Measurements from ENCODE around the gene CIRBP. TPM values are rescaled to one million over a fixed set of nuclear protein-coding genes. Genes with fewer than 3 reads are reported as not detected.
"Not testable (repeated sequence)": the region's sequence is repeated elsewhere in the genome, so short reads cannot be mapped to it uniquely, and the experiment has no call there.

The CIRBP gene
- polyA plus RNA-seq, 3 donors = 778 to 993 (median 799) TPM

DNA sequence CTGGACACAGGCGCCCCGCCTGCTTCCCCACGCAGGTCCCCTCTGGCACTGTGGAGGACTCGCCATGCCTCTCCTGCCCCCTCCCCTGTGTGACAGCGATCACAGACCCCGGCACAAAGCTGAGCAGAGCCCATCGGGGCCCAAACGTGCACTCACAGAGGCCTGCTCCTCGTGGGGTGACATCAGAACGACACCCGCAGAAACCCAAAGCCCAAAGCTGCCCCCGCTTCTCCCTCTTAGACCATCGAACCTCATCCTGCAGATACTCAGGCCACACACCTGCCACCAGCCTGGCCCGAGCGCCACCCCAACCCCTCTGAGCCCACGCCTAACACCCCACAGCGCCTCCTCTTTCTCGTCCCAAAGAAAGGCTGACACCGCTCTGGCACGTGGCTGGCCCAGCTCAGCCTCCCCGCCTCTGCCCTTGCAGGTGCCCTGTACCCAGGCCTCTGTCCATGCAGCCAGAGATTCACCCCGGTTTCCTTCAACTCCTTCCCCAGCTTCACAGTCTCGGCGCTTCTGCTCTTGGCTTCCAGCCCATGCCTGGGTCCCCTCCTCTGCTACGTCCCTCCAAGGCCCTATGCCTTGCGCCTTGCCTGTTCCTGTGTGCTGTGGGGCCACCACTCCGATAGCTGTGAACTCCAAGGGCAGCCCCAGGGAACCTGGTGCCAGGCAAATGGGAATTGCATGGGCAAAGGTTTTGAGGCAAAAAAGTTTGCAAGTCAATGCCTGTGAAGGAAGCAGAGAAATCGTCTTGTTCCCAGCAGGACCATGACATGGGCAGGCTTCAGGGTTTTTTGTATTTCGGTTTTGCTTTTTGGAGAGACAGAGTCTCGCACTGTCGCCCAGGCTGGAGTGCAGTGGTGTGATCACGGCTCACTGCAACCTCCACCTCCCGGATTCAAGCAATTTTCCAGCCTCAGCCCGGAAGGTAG is 30.5 kb upstream of the CIRBP start:
- no peak for DNase-seq

DNA sequence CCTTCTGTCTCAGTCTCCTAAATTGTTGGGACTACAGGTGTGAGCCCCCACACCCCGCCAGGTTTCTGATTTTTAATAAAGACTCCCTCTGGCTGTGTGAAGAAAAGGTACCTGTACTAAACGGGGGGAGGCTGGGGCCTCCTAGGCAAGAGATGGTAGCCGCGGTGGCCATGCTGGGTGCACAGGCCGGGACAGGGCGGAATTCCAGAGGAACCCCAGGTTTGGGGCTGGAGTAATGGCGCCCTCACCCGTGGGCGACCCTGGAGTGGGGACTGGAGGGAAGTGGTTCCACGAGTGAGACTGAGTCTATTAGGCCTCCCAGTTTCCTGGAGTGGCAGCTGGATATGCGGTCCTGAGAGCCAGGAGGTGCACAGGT is 29.7 kb upstream of the CIRBP start:
- DNase-seq = no peak

DNA sequence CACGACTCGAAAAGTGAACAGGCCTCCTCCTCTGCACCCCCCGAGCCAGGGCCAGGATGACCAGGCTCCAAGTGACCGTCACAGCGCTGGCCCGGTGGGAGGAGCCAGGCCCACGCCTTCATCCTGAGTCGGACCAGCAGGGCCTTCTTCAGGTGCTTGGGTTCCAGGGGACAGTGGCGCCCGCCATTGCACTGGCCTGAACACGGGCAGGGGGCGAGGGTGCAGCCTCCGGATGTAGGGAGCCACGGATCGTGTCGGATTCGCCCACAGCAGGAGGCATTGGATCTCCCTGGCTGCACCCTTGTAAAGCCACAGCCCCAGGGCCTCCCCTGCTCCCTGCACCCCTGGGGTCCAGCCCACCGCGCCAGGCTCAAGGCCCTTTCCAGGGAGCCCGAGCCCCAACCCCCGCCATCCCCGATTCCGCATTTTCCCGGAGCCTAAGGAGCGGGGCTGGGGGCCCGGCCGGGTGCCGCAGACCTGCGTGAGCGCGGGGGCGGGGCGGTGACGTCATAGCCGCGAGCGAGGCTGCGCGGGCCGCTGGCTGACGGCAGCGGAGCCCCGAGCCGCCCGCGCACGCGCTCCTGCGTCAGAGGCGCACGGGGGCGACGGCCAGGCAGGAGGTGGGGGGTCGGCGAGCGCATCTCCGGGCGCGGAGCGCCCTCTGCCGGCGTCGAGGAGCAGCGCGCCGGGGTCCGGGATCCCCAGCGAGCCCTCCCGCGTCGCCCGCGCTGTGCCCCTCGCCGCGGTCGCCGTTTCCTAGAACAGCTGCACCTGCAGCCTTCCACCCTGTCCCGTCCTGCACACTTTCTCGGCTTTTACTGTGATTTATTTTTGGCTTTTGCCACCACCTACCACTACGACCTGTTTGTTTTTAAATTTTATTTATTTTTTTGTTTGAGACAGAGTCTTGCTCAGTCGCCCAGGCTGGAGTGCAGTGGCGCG is 29.1 kb upstream of the CIRBP start:
- DNase-seq = peak; percentile 90

DNA sequence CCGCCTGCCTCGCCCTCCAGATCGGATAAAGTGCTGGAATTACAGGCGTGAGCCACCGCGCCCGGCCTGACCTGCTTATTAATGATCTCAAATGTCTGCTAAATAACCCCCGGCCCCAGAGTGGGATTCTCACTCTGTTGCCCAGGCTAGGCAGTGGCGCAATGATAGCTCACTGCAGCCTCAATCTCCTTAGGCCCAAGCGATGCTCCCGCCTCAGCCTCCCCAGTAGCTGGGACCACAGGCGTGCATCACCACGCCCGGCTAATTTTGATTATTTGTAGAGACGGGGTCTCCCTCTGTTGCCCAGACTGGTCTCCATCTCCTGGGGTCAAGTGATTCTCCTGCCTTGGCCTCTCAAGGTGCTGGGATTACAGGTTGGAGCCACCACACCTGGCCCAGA is 28.2 kb upstream of the CIRBP start:
- no peak for DNase-seq

DNA sequence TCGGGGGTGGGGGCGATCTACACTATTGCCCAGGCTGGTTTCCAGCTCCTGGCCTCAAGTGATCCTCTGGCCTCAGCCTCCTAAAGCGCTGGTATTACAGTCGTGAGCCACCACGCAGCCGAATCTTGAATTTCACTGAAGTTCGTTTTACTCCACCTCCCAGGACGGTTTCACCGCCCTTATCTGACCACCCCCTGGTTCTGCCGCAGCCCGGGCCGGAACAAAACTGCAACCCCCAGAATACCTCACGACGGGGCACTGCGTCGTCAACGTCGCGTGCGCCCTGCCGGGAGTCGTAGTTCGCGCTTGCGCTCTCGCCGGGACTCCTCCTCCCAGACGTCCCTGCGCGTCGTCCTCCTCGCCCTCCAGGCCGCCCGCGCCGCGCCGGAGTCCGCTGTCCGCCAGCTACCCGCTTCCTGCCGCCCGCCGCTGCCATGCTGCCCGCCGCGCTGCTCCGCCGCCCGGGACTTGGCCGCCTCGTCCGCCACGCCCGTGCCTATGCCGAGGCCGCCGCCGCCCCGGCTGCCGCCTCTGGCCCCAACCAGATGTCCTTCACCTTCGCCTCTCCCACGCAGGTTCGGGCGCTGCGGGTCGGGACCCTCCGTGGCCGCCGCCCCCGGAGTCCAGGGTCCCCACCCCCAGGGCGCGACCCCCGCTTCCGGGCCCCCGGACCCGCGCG is 27.6 kb upstream of the CIRBP start, which contains the start of gene ATP5F1D:
TSS of gene ATP5F1D (plus strand) at position 335 of the 679 bp plus-strand sequence. CDS start at position 435, 100 bp downstream.
- peak; percentile 91 for DNase-seq

DNA sequence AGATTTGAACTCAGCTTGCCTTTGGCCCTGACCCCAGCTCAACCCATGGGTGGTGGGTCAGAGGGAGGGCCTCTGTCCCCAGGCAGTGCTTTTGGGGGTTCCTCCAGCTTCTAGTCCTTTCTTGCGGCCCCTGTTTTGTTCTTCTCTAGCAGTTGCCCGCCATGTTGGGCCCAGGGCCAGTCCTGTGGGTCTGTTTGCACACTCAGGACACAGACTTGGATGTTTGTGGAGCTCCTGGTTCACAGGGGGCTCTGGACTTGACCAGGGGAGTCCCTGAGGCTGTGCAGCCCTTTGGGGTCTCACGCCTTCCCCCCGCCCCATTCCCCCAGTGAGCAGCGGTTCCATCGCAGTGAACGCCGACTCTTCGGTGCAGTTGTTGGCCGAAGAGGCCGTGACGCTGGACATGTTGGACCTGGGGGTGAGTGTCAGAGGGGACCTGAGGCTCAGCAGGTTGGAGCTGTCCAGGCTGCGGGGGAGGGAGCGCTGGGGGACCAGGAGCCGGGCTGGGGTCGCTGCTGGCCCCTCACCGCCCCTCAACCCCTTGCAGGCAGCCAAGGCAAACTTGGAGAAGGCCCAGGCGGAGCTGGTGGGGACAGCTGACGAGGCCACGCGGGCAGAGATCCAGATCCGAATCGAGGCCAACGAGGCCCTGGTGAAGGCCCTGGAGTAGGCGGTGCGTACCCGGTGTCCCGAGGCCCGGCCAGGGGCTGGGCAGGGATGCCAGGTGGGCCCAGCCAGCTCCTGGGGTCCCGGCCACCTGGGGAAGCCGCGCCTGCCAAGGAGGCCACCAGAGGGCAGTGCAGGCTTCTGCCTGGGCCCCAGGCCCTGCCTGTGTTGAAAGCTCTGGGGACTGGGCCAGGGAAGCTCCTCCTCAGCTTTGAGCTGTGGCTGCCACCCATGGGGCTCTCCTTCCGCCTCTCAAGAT is 25.1 kb upstream of the CIRBP start:
- no peak for DNase-seq

DNA sequence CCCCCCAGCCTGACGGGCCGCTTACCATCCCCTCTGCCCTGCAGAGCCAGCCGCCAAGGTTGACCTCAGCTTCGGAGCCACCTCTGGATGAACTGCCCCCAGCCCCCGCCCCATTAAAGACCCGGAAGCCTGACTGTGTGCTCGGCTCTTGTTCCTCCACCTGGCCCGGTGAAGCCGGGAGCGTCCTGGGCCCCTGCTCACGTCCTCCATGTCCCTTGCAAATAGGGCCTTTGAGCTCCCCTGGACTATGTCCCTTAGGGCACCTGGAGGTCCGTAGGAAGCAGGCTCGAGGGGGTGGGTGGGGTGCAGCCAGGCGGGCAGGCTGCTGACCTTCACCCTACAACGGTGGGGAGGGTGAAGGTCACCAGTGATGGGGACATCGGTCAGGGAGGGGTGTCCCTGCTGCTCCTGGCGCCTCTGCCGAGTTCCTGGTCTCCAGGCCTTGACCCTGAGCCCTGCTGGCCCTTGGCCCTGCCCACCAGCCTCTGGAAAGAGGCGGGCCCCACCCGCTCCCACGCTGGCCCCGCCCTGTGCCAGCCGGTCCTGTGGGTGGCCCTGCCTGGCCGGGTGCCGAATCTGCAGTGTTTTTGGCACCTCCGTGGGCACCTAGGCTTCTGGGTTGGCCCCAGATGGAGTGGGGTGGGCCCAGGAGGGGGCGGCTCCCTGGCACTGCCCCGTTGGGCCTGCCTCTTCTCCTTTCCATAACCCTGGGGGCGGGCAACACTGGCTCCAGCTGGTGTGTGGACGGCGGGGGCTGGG is 24.3 kb upstream of the CIRBP start:
- DNase-seq = no peak

DNA sequence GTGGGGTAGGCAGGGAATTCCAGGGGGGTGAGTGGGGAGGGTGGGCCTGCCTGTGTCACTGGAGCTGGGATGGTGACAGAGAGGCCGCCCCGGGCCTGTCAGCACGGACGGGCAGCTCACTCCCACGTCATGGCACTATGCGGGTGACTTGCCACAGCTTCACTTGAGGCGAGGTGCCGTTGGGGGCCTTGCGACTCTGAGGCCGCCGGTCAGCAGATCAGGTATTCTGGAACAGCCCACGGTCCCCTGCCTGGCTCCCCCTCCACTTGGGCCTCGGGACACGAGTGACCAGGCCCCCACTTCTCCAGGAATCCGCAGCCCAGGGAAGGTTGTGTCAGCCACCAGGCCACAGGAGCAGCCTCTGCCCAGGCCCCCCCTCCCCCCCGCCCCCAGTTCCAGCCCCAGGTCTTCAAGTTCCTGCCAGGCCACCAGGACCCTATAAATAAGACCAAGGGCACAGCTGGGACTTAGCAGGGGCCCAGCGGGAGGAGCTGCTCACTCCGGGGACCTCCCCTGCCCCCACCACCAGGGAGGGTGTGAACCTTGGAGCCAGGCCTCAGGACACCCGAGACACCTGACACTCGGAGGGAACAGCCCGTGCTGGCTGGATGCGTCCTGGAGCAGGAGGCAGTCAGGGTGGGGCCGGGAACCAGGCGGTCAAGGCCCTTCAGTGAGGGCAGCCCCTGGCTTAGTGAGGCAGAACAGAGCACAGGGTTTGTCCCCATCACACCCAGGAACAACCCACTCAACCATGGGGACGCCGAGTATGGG is 23.5 kb upstream of the CIRBP start:
- DNase-seq = no peak

DNA sequence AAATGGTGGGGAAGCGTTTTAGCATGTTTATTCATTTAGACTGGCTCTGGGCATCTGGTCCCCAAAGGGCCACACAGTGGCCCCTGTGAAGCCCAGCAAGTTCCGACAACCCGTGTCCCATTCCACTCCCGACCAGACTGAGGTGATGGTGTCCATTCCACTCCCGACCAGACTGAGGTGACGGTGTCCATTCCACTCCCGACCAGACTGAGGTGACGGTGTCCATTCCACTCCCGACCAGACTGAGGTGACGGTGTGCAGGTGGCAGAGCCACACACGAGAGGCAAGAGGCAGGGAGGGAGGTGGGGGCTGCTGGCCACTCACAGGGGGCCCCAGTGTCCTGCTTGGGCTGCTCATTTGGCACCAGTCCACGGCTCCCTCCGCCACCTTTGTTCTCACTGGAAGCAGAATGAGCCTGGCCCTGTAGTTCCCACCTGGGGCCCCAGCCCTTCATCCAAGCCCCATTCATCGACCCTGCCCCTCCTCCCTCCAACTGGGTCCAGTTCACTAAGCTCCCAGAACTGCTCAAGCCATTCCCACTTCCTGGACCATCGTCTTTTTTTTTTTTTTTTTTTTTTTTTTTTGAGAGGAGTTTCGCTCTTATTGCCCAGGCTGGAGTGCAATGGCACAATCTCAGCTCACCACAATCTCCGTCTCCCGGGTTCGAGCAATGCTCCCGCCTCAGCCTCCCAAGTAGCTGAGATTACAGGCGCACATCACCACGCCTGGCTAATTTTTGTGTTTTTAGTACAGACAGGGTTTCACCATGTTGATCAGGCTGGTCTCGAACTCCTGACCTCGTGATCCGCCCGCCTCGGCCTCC is 22.7 kb upstream of the CIRBP start:
- DNase-seq = not testable (repeated sequence)

DNA sequence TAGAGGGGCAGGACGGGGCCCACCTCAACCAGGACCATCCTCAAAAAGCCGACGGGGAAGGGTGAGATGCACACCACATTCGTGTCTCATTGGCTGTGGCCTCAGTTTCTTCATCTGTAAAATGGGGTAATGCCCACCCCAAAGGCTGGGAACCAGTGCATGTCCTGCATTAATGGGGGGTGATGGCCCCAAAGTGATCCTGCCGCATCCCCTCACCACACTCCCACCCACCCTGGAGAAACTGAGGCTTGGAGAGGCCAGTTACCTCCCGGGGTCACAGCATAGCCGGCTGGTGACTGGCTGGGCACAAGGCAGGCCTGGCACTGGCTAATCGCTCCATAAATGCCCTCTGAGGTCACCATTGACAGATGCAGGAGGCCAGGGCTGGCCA is 21.4 kb upstream of the CIRBP start:
- DNase-seq = no peak

DNA sequence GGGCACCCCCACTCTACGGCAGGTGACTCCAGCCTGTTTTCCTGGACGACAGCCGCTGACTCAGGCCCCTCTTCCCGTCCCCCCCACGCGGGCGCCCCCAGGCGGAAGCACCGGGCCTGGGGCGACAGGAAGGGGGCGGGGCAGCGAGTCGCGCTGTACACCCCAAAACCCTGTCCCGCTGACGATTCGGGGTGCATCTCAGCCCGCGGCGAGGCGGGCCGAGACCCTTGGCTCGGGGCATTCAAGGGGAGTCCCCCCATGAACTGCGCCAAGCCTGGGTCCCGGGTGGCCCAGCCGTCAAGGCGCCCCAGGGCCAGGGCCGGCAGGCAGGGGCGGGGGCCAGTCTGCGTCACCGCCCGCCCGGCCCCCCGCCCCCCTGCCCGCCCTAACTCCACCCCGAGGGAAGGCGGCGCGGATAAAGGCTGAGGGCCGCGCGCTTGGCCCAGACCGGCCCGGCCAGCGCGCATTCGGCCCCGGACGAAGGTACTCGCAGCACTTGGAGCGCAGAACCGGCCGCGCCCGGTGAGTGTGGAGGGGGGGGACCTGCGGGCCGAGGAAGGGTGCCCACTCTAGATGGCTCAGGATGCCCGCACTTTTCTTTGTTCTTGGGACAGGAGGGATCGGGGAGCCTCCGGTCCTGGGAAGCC is 20.9 kb upstream of the CIRBP start, which contains the start of gene MIDN:
TSS of gene MIDN (plus strand) at position 445 of the 647 bp plus-strand sequence. CDS start 1,714 bp downstream, outside the sequence.
- no peak for DNase-seq

DNA sequence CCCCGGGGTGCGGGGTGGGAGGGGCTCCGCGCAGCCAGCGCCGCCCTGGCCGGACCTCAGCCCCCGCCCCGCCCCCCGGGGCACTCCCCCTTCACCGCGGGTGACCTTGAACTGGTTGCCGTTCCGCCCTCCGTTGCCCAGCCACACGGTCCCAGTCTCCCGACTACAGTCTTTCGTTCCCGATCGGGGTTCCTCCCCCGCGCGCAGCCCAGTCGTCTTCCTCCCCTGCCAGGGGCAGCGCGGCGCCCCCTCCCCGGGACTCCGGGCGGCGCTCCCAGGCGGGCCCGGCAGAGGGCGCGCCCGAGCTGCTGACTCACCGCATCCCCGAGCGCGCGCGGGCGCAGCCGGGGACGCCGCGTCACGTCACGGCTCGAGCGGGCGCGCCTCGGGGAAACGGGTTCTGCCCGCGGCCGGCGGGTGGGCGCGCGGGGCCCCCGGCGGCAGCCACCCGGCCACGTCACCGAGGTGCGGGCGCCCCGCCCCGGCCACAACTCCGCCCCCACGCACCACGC is 20.3 kb upstream of the CIRBP start:
- no peak for DNase-seq

DNA sequence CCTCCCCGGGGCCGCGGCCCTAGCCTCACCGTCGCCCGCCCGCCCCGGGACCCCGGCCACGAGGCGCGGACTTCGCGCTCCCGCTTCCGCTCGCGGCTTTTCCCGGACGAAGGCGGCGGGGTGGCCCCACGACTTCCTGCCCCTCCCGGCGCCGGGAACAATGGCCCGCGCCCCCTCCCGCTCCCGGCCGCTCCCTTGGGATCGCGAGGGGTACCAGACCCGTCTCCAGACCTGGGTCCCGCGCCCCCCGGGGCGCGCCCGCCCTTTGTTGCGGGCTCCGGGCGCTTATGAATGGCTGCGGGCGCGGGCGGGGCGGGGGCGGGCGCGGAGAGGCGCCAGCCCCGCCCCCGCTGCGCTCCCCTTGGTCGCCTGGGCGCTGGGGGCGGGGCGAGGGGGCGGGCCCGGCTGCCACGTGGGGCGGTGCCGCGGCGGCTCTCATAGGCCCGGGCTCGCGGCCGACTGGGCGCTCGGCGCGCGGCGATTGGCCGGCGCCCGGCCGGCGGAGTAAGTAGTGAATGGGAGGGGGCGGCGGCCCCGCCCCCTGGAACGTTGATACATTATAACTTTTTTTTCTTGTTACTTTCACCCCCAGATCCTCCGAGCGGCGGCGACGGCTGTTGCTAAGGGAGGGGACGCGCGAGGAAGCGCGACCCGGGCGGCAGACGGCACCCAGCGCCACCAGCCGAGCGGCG is 19.7 kb upstream of the CIRBP start:
- peak; percentile 97 for DNase-seq

DNA sequence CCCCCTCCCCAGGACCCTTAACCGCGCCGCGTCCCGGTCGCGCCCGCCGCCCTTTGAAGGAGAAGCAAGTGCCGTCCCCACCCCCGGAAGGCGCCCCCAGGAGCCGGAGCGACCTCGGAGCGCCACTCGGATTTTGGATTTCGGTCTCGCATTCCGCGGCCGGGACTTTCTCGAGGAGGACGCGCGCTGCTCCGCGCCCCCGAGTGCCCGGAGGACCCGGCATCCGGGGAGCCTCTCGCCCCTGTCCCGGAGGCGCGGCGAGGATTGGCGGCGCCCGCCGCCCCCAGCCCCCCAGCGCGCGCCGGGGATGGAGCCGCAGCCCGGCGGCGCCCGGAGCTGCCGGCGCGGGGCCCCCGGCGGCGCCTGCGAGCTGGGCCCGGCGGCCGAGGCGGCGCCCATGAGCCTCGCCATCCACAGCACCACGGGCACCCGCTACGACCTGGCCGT is 19.1 kb upstream of the CIRBP start:
- DNase-seq = no peak

DNA sequence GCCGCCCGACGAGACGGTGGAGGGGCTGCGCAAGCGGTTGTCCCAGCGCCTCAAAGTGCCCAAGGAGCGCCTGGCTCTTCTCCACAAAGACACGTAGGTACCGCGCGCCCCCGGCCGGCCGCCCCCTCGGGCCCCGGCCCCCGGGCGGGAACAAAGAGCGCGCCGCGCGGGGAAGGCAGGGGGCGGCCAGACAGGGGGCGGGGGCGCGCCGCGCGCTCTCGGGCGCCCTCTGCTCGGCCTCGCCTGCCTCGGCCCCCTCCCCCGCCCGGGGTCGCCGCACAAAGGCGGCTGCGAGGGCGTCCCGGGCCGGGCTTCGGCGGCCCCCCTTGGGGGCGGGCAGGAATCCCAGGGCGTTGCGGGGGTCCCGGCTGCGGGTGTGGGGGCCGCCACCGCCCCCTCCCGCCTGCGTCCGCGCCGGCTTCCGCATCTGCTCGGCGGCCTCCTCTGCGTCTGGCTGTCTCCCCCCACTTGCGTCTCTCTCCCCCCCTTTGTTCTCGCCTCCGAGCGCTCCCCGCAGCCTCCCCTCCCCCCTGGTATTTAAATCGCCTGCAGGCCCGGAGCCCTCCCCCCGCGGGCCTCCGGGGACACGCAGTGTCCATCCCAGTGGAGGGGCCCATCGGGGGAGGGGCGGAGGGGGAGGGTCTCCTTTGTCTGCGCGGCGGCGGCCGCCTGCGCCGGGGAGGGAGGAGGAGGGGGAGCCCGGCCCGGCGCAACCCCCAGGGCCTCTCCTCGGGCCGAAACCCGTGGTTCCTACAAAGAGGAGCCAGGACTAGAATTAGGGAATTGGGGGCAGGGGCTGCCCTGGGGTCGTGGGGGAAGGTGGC is 18.5 kb upstream of the CIRBP start:
- no peak for DNase-seq
